Activated CD4-positive, alpha-beta T cell treated with anti-CD3 and anti-CD28 coated beads, Interleukin-2, amount 50 U/mL, for 16 hours (primary cell): ENCODE results near the gene SMS.

Experiments used
- DNase-seq: peaks from one replicate; pipeline ENCODE4 v3.0.0-alpha.2; 2020

The SMS gene

GRCh38 chrX:22041907-22042530 is 101.5 kb downstream of the SMS start:
- no peak for DNase-seq

GRCh38 chrX:22043872-22044271 is 103.4 kb downstream of the SMS start:
- no peak for DNase-seq
